ENCODE measurements around the gene PNO1. TPM values are rescaled to one million over a fixed set of nuclear protein-coding genes. Genes with fewer than 3 reads are reported as not detected.
A peak's percentile ranks its signal among the peaks of the same experiment; 100 is the strongest.

The PNO1 gene
- total RNA-seq, 2 experiments from 2014 or later = 10.9 to 12.0 TPM

- H3K4me1 Mint-ChIP-seq = peaks cover 43% of the 10 kb centered on the region
- no peaks in the 10 kb centered on the region for H3K27me3 Mint-ChIP-seq
- POLR2A ChIA-PET = no interaction called here
- H3K9me3 Mint-ChIP-seq = no peaks in the 10 kb centered on the region
- peaks cover 41% of the 10 kb centered on the region for H3K36me3 Mint-ChIP-seq (ENCODE audit: low read depth)
- no peak overlapping the region for H3K4me3 Mint-ChIP-seq
- H3K27ac Mint-ChIP-seq = no peak overlapping the region
- DNase-seq = no peak
- CTCF ChIA-PET = interaction anchor here (0.6 kb wide), 1 partner anchor 1596 kb away, joined by 3 read pairs; no protein-coding TSS in a partner anchor
Measured at GRCh38 chr2:68216454-68217310, 59.0 kb downstream of the PNO1 start.

GRCh38 chr2:68217729-68218128, 60.0 kb downstream of the PNO1 start:
- ChIA-PET POLR2A (no interaction called here), CTCF (no interaction called here)
- H3K4me1 Mint-ChIP-seq = peaks cover 49% of the 10 kb centered on the region
- no peak for DNase-seq
- no peaks in the 10 kb centered on the region for H3K9me3 Mint-ChIP-seq
- H3K27ac Mint-ChIP-seq = no peak overlapping the region
- peaks cover 41% of the 10 kb centered on the region for H3K36me3 Mint-ChIP-seq (ENCODE audit: low read depth)
- H3K4me3 Mint-ChIP-seq = no peak overlapping the region
- H3K27me3 Mint-ChIP-seq = no peaks in the 10 kb centered on the region

- Mint-ChIP-seq H3K4me1 (peaks cover 54% of the 10 kb centered on the region), H3K4me3 (no peak overlapping the region), H3K27ac (no peak overlapping the region), H3K9me3 (no peaks in the 10 kb centered on the region), H3K36me3 (ENCODE audit: low read depth) (peaks cover 40% of the 10 kb centered on the region), H3K27me3 (no peaks in the 10 kb centered on the region)
- ChIA-PET CTCF (interaction anchor here (0.6 kb wide), 1 partner anchor 141 kb away, joined by 3 read pairs; no protein-coding TSS in a partner anchor), POLR2A (no interaction called here)
- no peak for DNase-seq
Measured at GRCh38 chr2:68218343-68218901, 60.7 kb downstream of the PNO1 start.

- no peak overlapping the region for H3K4me3 Mint-ChIP-seq
Measured at GRCh38 chr2:68222287-68222686, 64.6 kb downstream of the PNO1 start.

GRCh38 chr2:68223419-68223818, 65.7 kb downstream of the PNO1 start:
- POLR2A ChIA-PET = no interaction called here
- no peaks in the 10 kb centered on the region for H3K27me3 Mint-ChIP-seq
- H3K9me3 Mint-ChIP-seq = no peaks in the 10 kb centered on the region

More at GRCh38 chr2:68222287-68222686, 64.6 kb downstream of the PNO1 start:
- CTCF ChIA-PET = interaction anchor here (0.7 kb wide), 1 partner anchor 61 kb away, joined by 3 read pairs; no protein-coding TSS in a partner anchor
- Mint-ChIP-seq H3K36me3 (ENCODE audit: low read depth) (peaks cover 27% of the 10 kb centered on the region), H3K4me1 (peaks cover 71% of the 10 kb centered on the region), H3K27ac (no peak overlapping the region), H3K27me3 (no peaks in the 10 kb centered on the region), H3K9me3 (no peaks in the 10 kb centered on the region)
- POLR2A ChIA-PET = interaction anchor here (0.6 kb wide), 1 partner anchor 64 kb away, joined by 3 read pairs; the partner anchor contains the start of gene PNO1
- DNase-seq = no peak

GRCh38 chr2:68225119-68225632, 67.5 kb downstream of the PNO1 start:
- Mint-ChIP-seq H3K36me3 (ENCODE audit: low read depth) (peaks cover 23% of the 10 kb centered on the region), H3K27ac (no peak overlapping the region), H3K4me3 (no peak overlapping the region), H3K9me3 (no peaks in the 10 kb centered on the region), H3K27me3 (no peaks in the 10 kb centered on the region), H3K4me1 (peaks cover 68% of the 10 kb centered on the region)
- POLR2A ChIA-PET = no interaction called here
- CTCF ChIA-PET = interaction anchor here (0.8 to 1.8 kb wide), 2 partner anchors 17 to 29 kb away, joined by 3 to 6 read pairs; no protein-coding TSS in a partner anchor
- peak; percentile 16 for DNase-seq

More at GRCh38 chr2:68223419-68223818, 65.7 kb downstream of the PNO1 start:
- H3K27ac Mint-ChIP-seq = no peak overlapping the region
- peaks cover 71% of the 10 kb centered on the region for H3K4me1 Mint-ChIP-seq
- DNase-seq = no peak
- peaks cover 27% of the 10 kb centered on the region for H3K36me3 Mint-ChIP-seq (ENCODE audit: low read depth)
- no peak overlapping the region for H3K4me3 Mint-ChIP-seq
- CTCF ChIA-PET = interaction anchor here (0.6 kb wide), 1 partner anchor 66 kb away, joined by 3 read pairs; the partner anchor contains the start of gene PNO1

Other genes with a start within 250 kb of the PNO1 start
- 10 to 100 TPM; 14.6 to 14.7 TPM for gene C1D, start 94.9 kb upstream of the PNO1 start, total RNA-seq
- gene PPP3R1, start 94.6 kb downstream of the PNO1 start, total RNA-seq = 10 to 100 TPM; 78.5 to 79.6 TPM
- gene CNRIP1, start 162.1 kb downstream of the PNO1 start, total RNA-seq = not detected
- gene PLEK, start 207.4 kb downstream of the PNO1 start, total RNA-seq = under 1 TPM; 0.40 to 0.60 TPM